ENCODE results near the gene ZNF765.
"Not testable (repeated sequence)": the region's sequence is repeated elsewhere in the genome, so short reads cannot be mapped to it uniquely, and the experiment has no call there.

The ZNF765 gene

GRCh38 chr19:53394522-53394973, 401 bp upstream of the ZNF765 start:
- H3K4me3 Mint-ChIP-seq: peak overlapping the region; percentile 93
- no peak for ATAC-seq
- H3K27ac Mint-ChIP-seq: peak overlapping the region; percentile 93
- peaks cover 4% of the 10 kb centered on the region for H3K9me3 Mint-ChIP-seq
- DNase-seq (ENCODE audit: low spot score in 2 of 2): no peak
- H3K4me1 Mint-ChIP-seq: peaks cover 22% of the 10 kb centered on the region
- H3K36me3 Mint-ChIP-seq: peaks cover 38% of the 10 kb centered on the region

- not testable (repeated sequence) for ATAC-seq; DNase-seq (ENCODE audit: low spot score in 2 of 2); H3K9me3 Mint-ChIP-seq
- peaks cover 22% of the 10 kb centered on the region for H3K4me1 Mint-ChIP-seq
- H3K4me3 Mint-ChIP-seq: peak overlapping the region; percentile 93
- H3K36me3 Mint-ChIP-seq: peaks cover 48% of the 10 kb centered on the region
- H3K27ac Mint-ChIP-seq: peak overlapping the region; percentile 93
Observed at GRCh38 chr19:53395840-53396524, 1.0 kb downstream of the ZNF765 start.

GRCh38 chr19:53396525-53396868, 1.5 kb downstream of the ZNF765 start:
- DNase-seq (ENCODE audit: low spot score in 2 of 2) (no peak), ATAC-seq (no peak)
- H3K9me3 Mint-ChIP-seq: peaks cover 5% of the 10 kb centered on the region
- peaks cover 22% of the 10 kb centered on the region for H3K4me1 Mint-ChIP-seq
- H3K4me3 Mint-ChIP-seq: peak overlapping the region; percentile 93
- peak overlapping the region; percentile 93 for H3K27ac Mint-ChIP-seq
- H3K36me3 Mint-ChIP-seq: peaks cover 53% of the 10 kb centered on the region

- H3K9me3 Mint-ChIP-seq; H3K4me3 Mint-ChIP-seq; ATAC-seq; H3K27ac Mint-ChIP-seq; DNase-seq (ENCODE audit: low spot score in 2 of 2): not testable (repeated sequence)
- peaks cover 22% of the 10 kb centered on the region for H3K4me1 Mint-ChIP-seq
- peaks cover 67% of the 10 kb centered on the region for H3K36me3 Mint-ChIP-seq
Observed at GRCh38 chr19:53397918-53398317, 3.0 kb downstream of the ZNF765 start.

GRCh38 chr19:53409505-53410204, 14.7 kb downstream of the ZNF765 start:
- peaks cover 43% of the 10 kb centered on the region for H3K36me3 Mint-ChIP-seq

GRCh38 chr19:53420520-53421315, 25.8 kb downstream of the ZNF765 start:
- H3K9me3 Mint-ChIP-seq: peaks cover 12% of the 10 kb centered on the region
- not testable (repeated sequence) for H3K4me1 Mint-ChIP-seq; ATAC-seq; H3K4me3 Mint-ChIP-seq; DNase-seq (ENCODE audit: low spot score in 2 of 2); H3K27ac Mint-ChIP-seq; H3K36me3 Mint-ChIP-seq

More at GRCh38 chr19:53409505-53410204, 14.7 kb downstream of the ZNF765 start:
- Mint-ChIP-seq H3K4me1 (no peaks in the 10 kb centered on the region), H3K27ac (no peak overlapping the region), H3K4me3 (no peak overlapping the region), H3K9me3 (peaks cover 30% of the 10 kb centered on the region)
- ATAC-seq (no peak), DNase-seq (ENCODE audit: low spot score in 2 of 2) (no peak)

- DNase-seq (ENCODE audit: low spot score in 2 of 2) (no peak), ATAC-seq (no peak)
- H3K4me1 Mint-ChIP-seq: no peaks in the 10 kb centered on the region
- peaks cover 5% of the 10 kb centered on the region for H3K9me3 Mint-ChIP-seq
- no peak overlapping the region for H3K4me3 Mint-ChIP-seq
- H3K27ac Mint-ChIP-seq: no peak overlapping the region
- H3K36me3 Mint-ChIP-seq: no peaks in the 10 kb centered on the region
Observed at GRCh38 chr19:53422551-53422950, 27.6 kb downstream of the ZNF765 start.

GRCh38 chr19:53423074-53423473, 28.1 kb downstream of the ZNF765 start:
- not testable (repeated sequence) for ATAC-seq; H3K36me3 Mint-ChIP-seq; H3K4me3 Mint-ChIP-seq; H3K9me3 Mint-ChIP-seq; DNase-seq (ENCODE audit: low spot score in 2 of 2); H3K4me1 Mint-ChIP-seq; H3K27ac Mint-ChIP-seq

GRCh38 chr19:53423680-53424079, 28.7 kb downstream of the ZNF765 start:
- H3K9me3 Mint-ChIP-seq; H3K4me1 Mint-ChIP-seq; DNase-seq (ENCODE audit: low spot score in 2 of 2); H3K36me3 Mint-ChIP-seq; H3K27ac Mint-ChIP-seq; ATAC-seq; H3K4me3 Mint-ChIP-seq: not testable (repeated sequence)

GRCh38 chr19:53424968-53425597, 30.1 kb downstream of the ZNF765 start:
- H3K36me3 Mint-ChIP-seq: no peaks in the 10 kb centered on the region
- no peak overlapping the region for H3K4me3 Mint-ChIP-seq
- no peak overlapping the region for H3K27ac Mint-ChIP-seq
- peak; percentile 84 for ATAC-seq
- DNase-seq (ENCODE audit: low spot score in 2 of 2): peak; percentile 29 to 75
- H3K4me1 Mint-ChIP-seq: no peaks in the 10 kb centered on the region
- H3K9me3 Mint-ChIP-seq: no peaks in the 10 kb centered on the region

- ATAC-seq (peak; percentile 98), DNase-seq (ENCODE audit: low spot score in 2 of 2) (peak; percentile 98)
- H3K9me3 Mint-ChIP-seq: peaks cover 3% of the 10 kb centered on the region
- H3K36me3 Mint-ChIP-seq: peaks cover 52% of the 10 kb centered on the region
- peak within 1 kb of the TSS; percentile 95 for H3K4me3 Mint-ChIP-seq
- H3K27ac Mint-ChIP-seq: peak within 1 kb of the TSS; percentile 95
- H3K4me1 Mint-ChIP-seq: peaks cover 21% of the 10 kb centered on the region
Observed at GRCh38 chr19:53431399-53432087, 36.6 kb downstream of the ZNF765 start, which contains the start of gene ZNF761. TSS of gene ZNF761 (plus strand) at chr19:53431984. CDS start at chr19:53447269, 15,285 bp downstream.

GRCh38 chr19:53432088-53432661, 37.2 kb downstream of the ZNF765 start:
- ATAC-seq (peak; percentile 38), DNase-seq (ENCODE audit: low spot score in 2 of 2) (peak in 1 of 2 donors; percentile 7)
- H3K36me3 Mint-ChIP-seq: peaks cover 59% of the 10 kb centered on the region
- peak overlapping the region; percentile 95 for H3K4me3 Mint-ChIP-seq
- H3K9me3 Mint-ChIP-seq: peaks cover 3% of the 10 kb centered on the region
- peaks cover 21% of the 10 kb centered on the region for H3K4me1 Mint-ChIP-seq
- peak overlapping the region; percentile 95 for H3K27ac Mint-ChIP-seq

GRCh38 chr19:53443809-53444208, 48.9 kb downstream of the ZNF765 start:
- H3K27ac Mint-ChIP-seq; DNase-seq (ENCODE audit: low spot score in 2 of 2); H3K4me3 Mint-ChIP-seq; ATAC-seq; H3K4me1 Mint-ChIP-seq: not testable (repeated sequence)
- peaks cover 25% of the 10 kb centered on the region for H3K9me3 Mint-ChIP-seq
- peaks cover 89% of the 10 kb centered on the region for H3K36me3 Mint-ChIP-seq

GRCh38 chr19:53447196-53447595, 52.2 kb downstream of the ZNF765 start:
- H3K27ac Mint-ChIP-seq; H3K4me1 Mint-ChIP-seq; ATAC-seq; H3K4me3 Mint-ChIP-seq; DNase-seq (ENCODE audit: low spot score in 2 of 2): not testable (repeated sequence)
- peaks cover 89% of the 10 kb centered on the region for H3K36me3 Mint-ChIP-seq
- peaks cover 28% of the 10 kb centered on the region for H3K9me3 Mint-ChIP-seq
